Suprapubic skin (tissue), 4 donors: ENCODE measurements around the gene ZNF639. TPM values are rescaled to one million over a fixed set of nuclear protein-coding genes. Genes with fewer than 3 reads are reported as not detected.
"Not testable (repeated sequence)": the region's sequence is repeated elsewhere in the genome, so short reads cannot be mapped to it uniquely, and the experiment has no call there.

ENCODE experiments used
- DNase-seq, 2 donors: peaks; one replicate each; pipeline ENCODE4 v3.0.0-alpha.2; 2019; ENCODE audit warnings: low spot score in 2 of 2
- H3K27ac ChIP-seq: fragments of 200-600 bp; sonication (generic); one replicate; pipeline ENCODE4 v1.5.1; 2019
- H3K27me3 ChIP-seq: fragments of 200-600 bp; sonication (generic); one replicate; pipeline ENCODE4 v1.5.1; 2019
- H3K36me3 ChIP-seq: fragments of 200-600 bp; sonication (generic); one replicate; pipeline ENCODE4 v1.5.1; 2019
- H3K4me1 ChIP-seq: fragments of 200-600 bp; sonication (generic); one replicate; pipeline ENCODE4 v1.5.1; 2019
- H3K4me3 ChIP-seq: fragments of 200-600 bp; sonication (generic); one replicate; pipeline ENCODE4 v1.5.1; 2019; ENCODE audit warnings: mild to moderate bottlenecking
- H3K9me3 ChIP-seq: fragments of 200-600 bp; sonication (generic); one replicate; pipeline ENCODE4 v1.5.1; 2019
- EP300 ChIP-seq: sonication (generic); formaldehyde crosslinking; IDR thresholded peaks from one replicate; pipeline ENCODE4 v1.6.1; 2017; ENCODE audit warnings: antibody characterized with exemption
- POLR2A ChIP-seq, 2 donors: fragments of 450-650 bp; IDR thresholded peaks; one replicate each; pipeline ENCODE4 v1.6.1; 2017; ENCODE audit warnings: antibody characterized with exemption in 2 of 2, mild to moderate bottlenecking in 2 of 2, moderate library complexity in 2 of 2
- POLR2AphosphoS5 ChIP-seq, 3 donors: sonication (generic); formaldehyde crosslinking; IDR thresholded peaks; one replicate each; pipeline ENCODE4 v1.6.1; 2017; ENCODE audit warnings: antibody characterized with exemption in 3 of 3
- WGBS: methylation state at CpG from one replicate; pipeline ENCODE4 v1.1.5; 2018; 5-methylcytosine and 5-hydroxymethylcytosine counted together
- total RNA-seq, 4 donors: library from RNA; depleted of rRNA; stranded (reverse); fragments of >200 nt; gene quantifications; one replicate each; pipeline ENCODE4 v1.1.0, GENCODE V29; 2016
- TF ChIP-seq, protein P1 (sequence below), 2 donors: fragments of 200-600 bp in 1 of 2; fragments of 450-650 bp in 1 of 2; sonication (generic) in 1 of 2; IDR thresholded peaks; one replicate each; pipeline ENCODE4 v1.5.1; 2016 to 2019; ENCODE audit warnings: antibody characterized with exemption in 2 of 2, mild to moderate bottlenecking in 1 of 2, moderate library complexity in 1 of 2

Gene ZNF639, protein sequence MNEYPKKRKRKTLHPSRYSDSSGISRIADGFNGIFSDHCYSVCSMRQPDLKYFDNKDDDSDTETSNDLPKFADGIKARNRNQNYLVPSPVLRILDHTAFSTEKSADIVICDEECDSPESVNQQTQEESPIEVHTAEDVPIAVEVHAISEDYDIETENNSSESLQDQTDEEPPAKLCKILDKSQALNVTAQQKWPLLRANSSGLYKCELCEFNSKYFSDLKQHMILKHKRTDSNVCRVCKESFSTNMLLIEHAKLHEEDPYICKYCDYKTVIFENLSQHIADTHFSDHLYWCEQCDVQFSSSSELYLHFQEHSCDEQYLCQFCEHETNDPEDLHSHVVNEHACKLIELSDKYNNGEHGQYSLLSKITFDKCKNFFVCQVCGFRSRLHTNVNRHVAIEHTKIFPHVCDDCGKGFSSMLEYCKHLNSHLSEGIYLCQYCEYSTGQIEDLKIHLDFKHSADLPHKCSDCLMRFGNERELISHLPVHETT
- 10 to 100 TPM; 14.7 to 39.6 (median 32.2) TPM for total RNA-seq

GRCh38 chr3:179322286-179323196 is at the start of gene ZNF639:
Gene ZNF639 (plus strand): TSS chr3:179323031. CDS start chr3:179328294, 5,263 bp downstream.
- Histone ChIP-seq H3K27ac (peak within 1 kb of the TSS; percentile 98), H3K9me3 (no peaks in the 10 kb centered on the region), H3K4me3 (peak within 1 kb of the TSS; percentile 95), H3K36me3 (no peaks in the 10 kb centered on the region), H3K4me1 (peaks cover 28% of the 10 kb centered on the region), H3K27me3 (no peaks in the 10 kb centered on the region)
- TF ChIP-seq EP300 (no peak), POLR2AphosphoS5 (IDR thresholded peaks at IDR 0.05) (no peak), POLR2A (IDR thresholded peaks at IDR 0.05) (peak; percentile 10 to 65)
- TF ChIP-seq, protein P1, sequence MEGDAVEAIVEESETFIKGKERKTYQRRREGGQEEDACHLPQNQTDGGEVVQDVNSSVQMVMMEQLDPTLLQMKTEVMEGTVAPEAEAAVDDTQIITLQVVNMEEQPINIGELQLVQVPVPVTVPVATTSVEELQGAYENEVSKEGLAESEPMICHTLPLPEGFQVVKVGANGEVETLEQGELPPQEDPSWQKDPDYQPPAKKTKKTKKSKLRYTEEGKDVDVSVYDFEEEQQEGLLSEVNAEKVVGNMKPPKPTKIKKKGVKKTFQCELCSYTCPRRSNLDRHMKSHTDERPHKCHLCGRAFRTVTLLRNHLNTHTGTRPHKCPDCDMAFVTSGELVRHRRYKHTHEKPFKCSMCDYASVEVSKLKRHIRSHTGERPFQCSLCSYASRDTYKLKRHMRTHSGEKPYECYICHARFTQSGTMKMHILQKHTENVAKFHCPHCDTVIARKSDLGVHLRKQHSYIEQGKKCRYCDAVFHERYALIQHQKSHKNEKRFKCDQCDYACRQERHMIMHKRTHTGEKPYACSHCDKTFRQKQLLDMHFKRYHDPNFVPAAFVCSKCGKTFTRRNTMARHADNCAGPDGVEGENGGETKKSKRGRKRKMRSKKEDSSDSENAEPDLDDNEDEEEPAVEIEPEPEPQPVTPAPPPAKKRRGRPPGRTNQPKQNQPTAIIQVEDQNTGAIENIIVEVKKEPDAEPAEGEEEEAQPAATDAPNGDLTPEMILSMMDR (IDR thresholded peaks at IDR 0.05): peak; percentile 63 to 91
- peak; percentile 84 to 87 for DNase-seq
- under 1% methylated on average over 30 of the region's 75 CpGs for WGBS

GRCh38 chr3:179274434-179274833 is 48.4 kb upstream of the ZNF639 start:
- not testable (repeated sequence) for H3K36me3 ChIP-seq, H3K4me1 ChIP-seq, H3K27me3 ChIP-seq, H3K4me3 ChIP-seq, DNase-seq, H3K27ac ChIP-seq, H3K9me3 ChIP-seq
- WGBS: 93% methylated on average over 2 of the region's 2 CpGs

DNA sequence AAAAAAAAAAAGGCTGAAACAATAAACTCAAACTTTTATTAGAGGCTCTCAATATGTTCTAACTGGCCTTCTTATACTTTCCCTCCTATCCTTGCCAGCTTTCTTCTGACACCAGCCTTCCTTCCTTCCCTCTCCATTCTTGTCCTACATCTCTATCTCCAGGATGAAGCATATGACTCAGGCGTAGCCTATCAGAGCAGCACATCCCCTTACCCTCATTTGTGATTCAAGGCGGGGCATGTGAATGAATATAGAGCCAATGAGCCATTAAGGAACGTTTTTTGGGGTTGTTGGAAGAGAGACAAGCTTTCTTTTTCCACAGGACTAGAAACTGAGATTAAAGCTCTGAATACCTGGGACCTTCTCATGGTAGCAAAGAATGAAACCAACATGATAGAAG is 46.8 kb upstream of the ZNF639 start:
- 64% methylated on average over 3 of the region's 3 CpGs for WGBS
- Histone ChIP-seq H3K36me3 (no peaks in the 10 kb centered on the region), H3K9me3 (no peaks in the 10 kb centered on the region), H3K4me3 (no peak overlapping the region), H3K4me1 (no peaks in the 10 kb centered on the region), H3K27me3 (no peaks in the 10 kb centered on the region), H3K27ac (no peak overlapping the region)
- DNase-seq: no peak
- TF ChIP-seq, protein P1 (IDR thresholded peaks at IDR 0.05): no peak
- TF ChIP-seq EP300: no peak

GRCh38 chr3:179276743-179277142 is 46.1 kb upstream of the ZNF639 start:
- no peak overlapping the region for H3K27ac ChIP-seq
- H3K9me3 ChIP-seq: no peaks in the 10 kb centered on the region
- H3K4me3 ChIP-seq: no peak overlapping the region
- DNase-seq: no peak
- H3K27me3 ChIP-seq: no peaks in the 10 kb centered on the region
- WGBS: 93% methylated on average over 3 of the region's 3 CpGs
- TF ChIP-seq EP300 (no peak), POLR2A (IDR thresholded peaks at IDR 0.05) (no peak), POLR2AphosphoS5 (IDR thresholded peaks at IDR 0.05) (no peak)
- TF ChIP-seq, protein P1 (IDR thresholded peaks at IDR 0.05): no peak
- H3K36me3 ChIP-seq: no peaks in the 10 kb centered on the region
- no peaks in the 10 kb centered on the region for H3K4me1 ChIP-seq

DNA sequence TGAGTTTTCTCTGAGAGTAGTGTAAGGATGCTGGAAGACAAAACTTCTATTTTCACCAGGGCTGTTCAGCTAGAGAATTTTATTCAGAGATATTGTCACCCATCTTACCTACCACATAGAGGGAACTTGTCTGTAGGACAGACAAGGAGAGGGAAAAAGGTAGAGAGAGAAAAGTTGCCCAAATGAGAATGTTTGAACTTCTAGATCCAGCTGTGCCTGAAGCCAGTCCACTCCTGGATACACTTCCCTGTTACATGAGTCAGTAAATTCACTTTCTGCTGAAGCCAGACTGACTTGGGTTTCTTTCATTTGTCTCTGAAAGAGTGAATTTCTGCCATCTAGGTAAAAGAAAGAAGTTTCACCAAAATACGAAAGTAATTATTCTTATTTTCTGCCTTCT is 44.7 kb upstream of the ZNF639 start:
- no peaks in the 10 kb centered on the region for H3K9me3 ChIP-seq
- no peaks in the 10 kb centered on the region for H3K27me3 ChIP-seq
- no peaks in the 10 kb centered on the region for H3K4me1 ChIP-seq
- no peak overlapping the region for H3K4me3 ChIP-seq
- DNase-seq: no peak
- no peak for TF ChIP-seq POLR2A (IDR thresholded peaks at IDR 0.05)
- TF ChIP-seq, protein P1 (IDR thresholded peaks at IDR 0.05): no peak
- TF ChIP-seq EP300: no peak
- TF ChIP-seq POLR2AphosphoS5 (IDR thresholded peaks at IDR 0.05): no peak
- H3K36me3 ChIP-seq: no peaks in the 10 kb centered on the region
- WGBS: 96% methylated on average over 1 of the region's 1 CpG
- no peak overlapping the region for H3K27ac ChIP-seq
